Psoas muscle (tissue), 8 donors: Measurements from ENCODE around the gene CLCNKB. TPM values are rescaled to one million over a fixed set of nuclear protein-coding genes. Genes with fewer than 3 reads are reported as not detected.
"Not testable (repeated sequence)": the region's sequence is repeated elsewhere in the genome, so short reads cannot be mapped to it uniquely, and the experiment has no call there.

Source experiments
- ATAC-seq, 4 donors: fragments of 200-7000 bp; cut with Tn5 transposase; one replicate each; pipeline ENCODE4 v1.9.1; 2020; ENCODE audit warnings: moderate library complexity in 3 of 4, mild to moderate bottlenecking in 2 of 4
- DNase-seq, 2 donors: peaks; one replicate each; pipeline ENCODE4 v3.0.0-alpha.2; 2020
- H3K27ac ChIP-seq: fragments of 200-600 bp; one replicate; pipeline ENCODE4 v1.8.0; 2022
- H3K27me3 ChIP-seq, 3 donors: fragments of 200-600 bp in 1 of 3; one replicate each; pipeline versions ENCODE4 v1.6.1 to v1.8.0; 2013 to 2022; ENCODE audit warnings: low read length in 2 of 3, mild to moderate bottlenecking in 2 of 3, moderate library complexity in 1 of 3; ENCODE audit not compliant: insufficient read depth in 3 of 3
- H3K36me3 ChIP-seq, 2 donors: fragments of 200-600 bp in 1 of 2; one replicate each; pipeline versions ENCODE4 v1.6.1 to v1.8.0; 2013 to 2022; ENCODE audit warnings: low read depth in 1 of 2, mild to moderate bottlenecking in 1 of 2, moderate library complexity in 1 of 2; ENCODE audit not compliant: insufficient read depth in 1 of 2
- H3K4me1 ChIP-seq: fragments of 200-600 bp; one replicate; pipeline ENCODE4 v1.8.0; 2022
- H3K4me3 ChIP-seq: fragments of 200-600 bp; one replicate; pipeline ENCODE4 v1.8.0; 2022; ENCODE audit warnings: mild to moderate bottlenecking
- H3K9me3 ChIP-seq: fragments of 200-600 bp; one replicate; pipeline ENCODE4 v1.8.0; 2022
- WGBS, 3 donors: extraction: QIAGEN DNeasy Blood & Tissue Kit; methylation state at CpG; one replicate each; pipeline versions ENCODE4 v1.1.6 to v1.1.7; 2013; 5-methylcytosine and 5-hydroxymethylcytosine counted together
- intact Hi-C, 2 donors: fragments of 100-400 bp; cut with DNase I; formaldehyde crosslinking; loops; one replicate each; pipeline versions ENCODE4 v1.11.0 to v1.14.2; 2022
- polyA plus RNA-seq, 3 donors: library from polyadenylated mRNA; stranded (reverse); fragments of 200-250 nt; gene quantifications; one replicate each; pipeline ENCODE4 v1.2.3, GENCODE V29; 2013
- total RNA-seq, 4 donors: library from RNA; stranded (reverse); fragmentation: NEBNext Ultra II Directional in 2 of 4; extraction: Animal tissue kit (Norgen Biotek cat#: 25700) in 2 of 4; gene quantifications; one replicate each; pipeline versions ENCODE4 v1.2.1 to v1.2.4, GENCODE V29; 2021 to 2023
- TF ChIP-seq, protein P1 (sequence below): fragments of 200-600 bp; IDR thresholded peaks from one replicate; pipeline ENCODE4 v1.8.0; 2022; ENCODE audit warnings: antibody characterized with exemption
- donor health status: healthy with polysubstance abuse.
- donor health status: DM: no; HTN: no; CAD: no; lungs with moderate emphysema.
- donor health status: Bipolar disorder and iron deficiency.
- donor health status: healthy.
- donor health status: DM: yes; HTN: yes; CAD: no.
- donor health status: DM: no; HTN: no; CAD: no.
- donor health status: DM: no; HTN: no; CAD: no.
- donor health status: DM: yes; HTN: yes; CAD: no.

Gene CLCNKB
- total and polyA plus RNA-seq, 7 donors = 0.05 to 0.31 (median 0.30) TPM; not detected in 4

DNA sequence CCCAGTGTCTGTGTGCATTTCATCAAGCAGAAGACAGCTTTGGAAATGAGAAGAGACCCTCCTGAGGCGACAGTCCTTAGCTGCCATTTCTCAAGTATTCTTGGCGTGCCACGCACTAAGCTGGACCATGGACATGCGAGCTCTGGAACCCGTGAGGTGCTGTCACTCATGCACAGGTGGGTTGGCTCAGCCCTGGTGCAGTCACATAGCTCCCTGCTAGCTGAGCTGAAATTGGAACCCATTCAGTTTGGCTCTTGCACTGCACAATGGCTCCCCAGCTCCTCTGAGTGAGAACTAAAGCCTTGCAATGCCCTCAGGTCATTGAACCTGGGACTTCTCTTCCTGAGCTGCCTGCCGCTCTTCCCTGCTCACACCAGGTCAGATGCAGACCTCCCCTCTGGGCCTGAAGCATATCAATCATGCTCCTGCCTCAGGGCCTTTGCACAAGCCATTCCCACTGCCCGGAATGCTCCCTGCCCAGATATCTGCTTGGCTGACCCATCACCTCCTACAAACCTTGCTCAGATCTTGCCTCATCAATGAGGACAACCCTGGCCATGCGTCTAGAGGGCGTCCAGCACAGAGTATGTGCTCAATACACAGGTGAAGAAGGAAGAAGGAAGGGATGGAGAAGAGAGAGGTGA is 45.8 kb upstream of the CLCNKB start:
- peak in 3 of 4 donors; percentile 36 to 84 (median 73) for ATAC-seq
- H3K27me3 ChIP-seq = no peaks in the 10 kb centered on the region
- no peak overlapping the region for H3K4me3 ChIP-seq
- no peak for DNase-seq
- WGBS, 3 donors = 66 to 76% (median 74%) methylated on average over 9 of the region's 9 CpGs
- intact Hi-C loops = loop anchor here (5.0 kb wide), 2 partner anchors 175 to 180 kb away; no protein-coding TSS in a partner anchor
- TF ChIP-seq, protein P1, sequence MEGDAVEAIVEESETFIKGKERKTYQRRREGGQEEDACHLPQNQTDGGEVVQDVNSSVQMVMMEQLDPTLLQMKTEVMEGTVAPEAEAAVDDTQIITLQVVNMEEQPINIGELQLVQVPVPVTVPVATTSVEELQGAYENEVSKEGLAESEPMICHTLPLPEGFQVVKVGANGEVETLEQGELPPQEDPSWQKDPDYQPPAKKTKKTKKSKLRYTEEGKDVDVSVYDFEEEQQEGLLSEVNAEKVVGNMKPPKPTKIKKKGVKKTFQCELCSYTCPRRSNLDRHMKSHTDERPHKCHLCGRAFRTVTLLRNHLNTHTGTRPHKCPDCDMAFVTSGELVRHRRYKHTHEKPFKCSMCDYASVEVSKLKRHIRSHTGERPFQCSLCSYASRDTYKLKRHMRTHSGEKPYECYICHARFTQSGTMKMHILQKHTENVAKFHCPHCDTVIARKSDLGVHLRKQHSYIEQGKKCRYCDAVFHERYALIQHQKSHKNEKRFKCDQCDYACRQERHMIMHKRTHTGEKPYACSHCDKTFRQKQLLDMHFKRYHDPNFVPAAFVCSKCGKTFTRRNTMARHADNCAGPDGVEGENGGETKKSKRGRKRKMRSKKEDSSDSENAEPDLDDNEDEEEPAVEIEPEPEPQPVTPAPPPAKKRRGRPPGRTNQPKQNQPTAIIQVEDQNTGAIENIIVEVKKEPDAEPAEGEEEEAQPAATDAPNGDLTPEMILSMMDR = no peak
- H3K4me1 ChIP-seq = no peaks in the 10 kb centered on the region
- no peaks in the 10 kb centered on the region for H3K9me3 ChIP-seq
- no peaks in the 10 kb centered on the region for H3K36me3 ChIP-seq
- no peak overlapping the region for H3K27ac ChIP-seq

DNA sequence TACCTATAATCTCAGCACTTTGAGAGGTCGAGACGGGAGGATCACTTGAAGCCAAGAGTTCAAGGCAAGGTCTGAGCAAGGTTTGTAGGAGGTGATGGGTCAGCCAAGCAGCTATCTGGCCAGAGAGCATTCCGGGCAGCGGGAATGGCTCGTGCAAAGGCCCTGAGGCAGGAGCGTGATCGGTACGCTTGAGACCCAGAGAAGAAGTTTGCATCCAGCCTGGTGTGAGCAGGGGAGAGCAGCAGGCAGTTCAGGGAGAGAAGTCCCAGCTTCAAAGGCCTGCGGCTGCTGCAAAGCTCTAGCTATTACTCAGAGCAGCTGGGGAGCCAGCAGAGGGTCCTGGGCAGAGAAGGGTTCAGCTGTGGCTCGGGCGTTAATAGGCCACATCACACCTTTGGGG is 44.7 kb upstream of the CLCNKB start:
- TF ChIP-seq, protein P1 = no peak
- DNase-seq (no peak), ATAC-seq (no peak)
- Histone ChIP-seq H3K27me3 (no peaks in the 10 kb centered on the region), H3K9me3 (no peaks in the 10 kb centered on the region), H3K27ac (no peak overlapping the region), H3K4me3 (no peak overlapping the region), H3K4me1 (no peaks in the 10 kb centered on the region), H3K36me3 (no peaks in the 10 kb centered on the region)
- WGBS, 3 donors = 93 to 94% (median 93%) methylated on average over 11 of the region's 11 CpGs
- intact Hi-C loops = loop anchor here (5.0 kb wide), 2 partner anchors 173 to 182 kb away; no protein-coding TSS in a partner anchor

DNA sequence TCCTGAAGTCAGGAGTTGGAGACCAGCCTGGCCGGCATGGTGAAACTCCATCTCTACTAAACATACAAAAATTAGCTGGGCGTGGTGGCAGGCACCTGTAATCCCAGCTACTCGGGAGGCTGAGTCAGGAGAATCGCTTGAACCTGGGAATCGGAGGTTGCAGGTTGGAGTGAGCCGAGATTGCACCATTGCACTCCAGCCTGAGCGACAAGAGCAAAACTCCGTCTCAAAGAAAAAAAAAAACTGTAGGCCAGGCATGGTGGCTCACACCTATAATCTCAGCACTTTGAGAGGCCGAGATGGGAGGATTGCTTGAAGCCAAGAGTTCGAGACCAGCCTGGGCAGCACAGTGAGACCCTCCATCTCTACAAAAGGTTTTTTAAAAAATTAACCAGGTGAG is 42.3 kb upstream of the CLCNKB start:
- H3K27ac ChIP-seq, H3K4me3 ChIP-seq, H3K36me3 ChIP-seq, ATAC-seq, intact Hi-C loops, H3K9me3 ChIP-seq, H3K27me3 ChIP-seq, H3K4me1 ChIP-seq, DNase-seq: not testable (repeated sequence)
- WGBS, 3 donors = 80 to 94% (median 87%) methylated on average over 10 of the region's 10 CpGs

DNA sequence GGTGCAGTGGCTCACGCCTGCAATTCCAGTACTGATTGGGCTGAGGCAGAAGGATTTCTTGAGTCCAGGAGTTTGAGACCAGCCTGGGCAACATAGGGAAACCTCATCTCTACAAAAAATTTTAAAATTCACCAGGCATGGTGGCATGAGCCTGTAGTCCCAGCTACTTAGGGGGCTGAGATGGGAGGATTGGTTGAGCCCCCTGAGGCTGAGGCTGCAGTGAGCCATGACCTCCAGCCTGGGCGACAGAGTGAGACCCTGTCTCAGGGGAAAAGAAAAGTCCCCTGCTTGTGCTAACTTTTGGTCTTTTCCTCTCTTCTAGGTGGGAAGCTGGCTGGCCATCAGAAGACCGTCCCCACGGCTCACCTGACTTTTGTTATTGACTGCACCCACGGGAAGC is 38.0 kb upstream of the CLCNKB start:
- intact Hi-C loops = no loop called here
- TF ChIP-seq, protein P1 = no peak
- Histone ChIP-seq H3K27me3 (no peaks in the 10 kb centered on the region), H3K36me3 (no peaks in the 10 kb centered on the region), H3K27ac (no peak overlapping the region), H3K9me3 (no peaks in the 10 kb centered on the region), H3K4me1 (no peaks in the 10 kb centered on the region), H3K4me3 (no peak overlapping the region)
- ATAC-seq (no peak), DNase-seq (no peak)
- 86 to 89% (median 87%) methylated on average over 5 of the region's 5 CpGs for WGBS, 3 donors

DNA sequence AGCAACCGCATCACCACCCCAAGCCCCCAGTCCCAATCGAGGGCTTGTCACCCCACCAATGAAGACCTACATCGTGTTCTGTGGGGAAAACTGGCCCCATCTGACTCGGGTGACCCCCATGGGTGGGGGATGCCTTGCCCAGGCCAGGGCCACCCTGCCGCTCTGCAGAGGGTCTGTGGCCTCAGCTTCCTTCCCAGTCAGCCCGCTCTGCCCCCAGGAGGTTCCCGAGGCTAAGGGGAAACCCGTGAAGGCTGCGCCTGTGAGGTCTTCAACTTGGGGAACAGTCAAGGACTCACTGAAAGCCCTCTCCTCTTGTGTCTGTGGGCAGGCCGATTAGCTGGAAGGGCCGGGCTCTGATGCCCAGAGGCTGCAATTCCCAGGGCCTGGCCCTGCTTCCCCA is 37.6 kb upstream of the CLCNKB start:
- 79 to 84% (median 80%) methylated on average over 11 of the region's 11 CpGs for WGBS, 3 donors
- intact Hi-C loops = no loop called here

More for the DNA sequence above, 37.6 kb upstream of the CLCNKB start:
- no peak overlapping the region for H3K4me3 ChIP-seq
- H3K9me3 ChIP-seq = no peaks in the 10 kb centered on the region
- ATAC-seq (no peak), DNase-seq (peak in 1 of 2 donors; percentile 49)
- H3K27me3 ChIP-seq = no peaks in the 10 kb centered on the region
- TF ChIP-seq, protein P1 = no peak
- H3K4me1 ChIP-seq = no peaks in the 10 kb centered on the region
- no peak overlapping the region for H3K27ac ChIP-seq
- H3K36me3 ChIP-seq = no peaks in the 10 kb centered on the region
